ENCODE results near the gene CFAP141.

DNA sequence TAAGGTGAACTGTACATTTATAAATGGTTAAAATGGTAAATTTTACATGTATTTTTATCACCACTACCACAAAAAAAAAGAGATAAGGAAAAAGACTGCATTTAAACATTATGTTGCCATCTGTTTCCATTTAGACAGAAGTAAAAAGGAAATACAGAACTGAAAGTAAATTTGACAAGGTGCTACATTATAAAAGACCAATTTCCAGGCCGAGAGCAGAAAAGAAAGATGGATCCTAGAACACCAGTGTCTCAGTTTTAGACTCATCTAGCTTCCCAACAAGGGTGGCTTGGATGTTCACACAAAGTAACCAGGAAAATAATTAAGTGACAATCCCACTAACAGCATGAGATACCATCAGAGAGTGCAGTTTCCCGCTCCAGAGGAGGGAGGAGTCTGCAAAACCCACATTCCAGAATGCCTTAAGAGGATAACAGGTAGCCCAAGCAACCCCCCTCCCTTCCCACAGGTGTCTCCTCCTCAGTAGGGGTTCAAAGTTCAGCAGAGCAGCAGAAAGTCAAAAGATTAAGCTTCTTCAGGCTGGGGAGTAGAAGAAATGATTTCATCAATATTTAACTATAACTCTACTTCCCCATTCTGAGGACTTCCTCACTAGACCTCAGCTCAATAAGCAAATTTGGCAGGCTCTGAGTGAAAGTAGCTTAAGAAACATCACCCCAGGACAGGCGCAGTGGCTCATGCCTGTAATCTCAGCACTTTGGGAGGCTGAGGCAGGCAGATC, 26.0 kb downstream of the CFAP141 start:
- TF ChIP-seq, protein P1, sequence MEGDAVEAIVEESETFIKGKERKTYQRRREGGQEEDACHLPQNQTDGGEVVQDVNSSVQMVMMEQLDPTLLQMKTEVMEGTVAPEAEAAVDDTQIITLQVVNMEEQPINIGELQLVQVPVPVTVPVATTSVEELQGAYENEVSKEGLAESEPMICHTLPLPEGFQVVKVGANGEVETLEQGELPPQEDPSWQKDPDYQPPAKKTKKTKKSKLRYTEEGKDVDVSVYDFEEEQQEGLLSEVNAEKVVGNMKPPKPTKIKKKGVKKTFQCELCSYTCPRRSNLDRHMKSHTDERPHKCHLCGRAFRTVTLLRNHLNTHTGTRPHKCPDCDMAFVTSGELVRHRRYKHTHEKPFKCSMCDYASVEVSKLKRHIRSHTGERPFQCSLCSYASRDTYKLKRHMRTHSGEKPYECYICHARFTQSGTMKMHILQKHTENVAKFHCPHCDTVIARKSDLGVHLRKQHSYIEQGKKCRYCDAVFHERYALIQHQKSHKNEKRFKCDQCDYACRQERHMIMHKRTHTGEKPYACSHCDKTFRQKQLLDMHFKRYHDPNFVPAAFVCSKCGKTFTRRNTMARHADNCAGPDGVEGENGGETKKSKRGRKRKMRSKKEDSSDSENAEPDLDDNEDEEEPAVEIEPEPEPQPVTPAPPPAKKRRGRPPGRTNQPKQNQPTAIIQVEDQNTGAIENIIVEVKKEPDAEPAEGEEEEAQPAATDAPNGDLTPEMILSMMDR (IDR thresholded peaks at IDR 0.05 in 8 of 11, conservative IDR thresholded peaks at IDR 0.05 in 3 of 11), result no peak
- TF ChIP-seq POLR2AphosphoS5 (IDR thresholded peaks at IDR 0.05), result no peak

Data from spleen (tissue), 7 donors.